H9 (cell line): ENCODE data around the gene MXRA7. TPM values are rescaled to one million over a fixed set of nuclear protein-coding genes. Genes with fewer than 3 reads are reported as not detected.

Experiments
- DNase-seq: peaks from one replicate; pipeline ENCODE4 v3.0.0-alpha.2; 2017
- H2AFZ ChIP-seq: one replicate; pipeline ENCODE4 v1.6.1; 2013; ENCODE audit warnings: mild to moderate bottlenecking, low read length, control low read depth, moderate library complexity
- H2AK5ac ChIP-seq: 2 replicates; pipeline ENCODE4 v1.6.1; 2013; ENCODE audit warnings: low read length, control low read depth, mixed read lengths; ENCODE audit not compliant: insufficient read length
- H2BK120ac ChIP-seq: one replicate; pipeline ENCODE4 v1.6.1; 2013; ENCODE audit warnings: low read depth, mild to moderate bottlenecking, low read length, control low read depth, inconsistent platforms; ENCODE audit not compliant: poor library complexity, severe bottlenecking
- H2BK12ac ChIP-seq: 2 replicates; pipeline ENCODE4 v1.6.1; 2013; ENCODE audit warnings: low read length, control low read depth, mixed read lengths, low read depth; ENCODE audit not compliant: insufficient read length
- H2BK15ac ChIP-seq: 2 replicates; pipeline ENCODE4 v1.6.1; 2013; ENCODE audit warnings: low read depth, low read length, control low read depth
- H2BK20ac ChIP-seq: one replicate; pipeline ENCODE4 v1.6.1; 2013; ENCODE audit warnings: low read depth, mild to moderate bottlenecking, low read length, control low read depth, inconsistent platforms; ENCODE audit not compliant: poor library complexity, severe bottlenecking
- H2BK5ac ChIP-seq: 2 replicates; pipeline ENCODE4 v1.6.1; 2013; ENCODE audit warnings: low read length, control low read depth, mixed read lengths; ENCODE audit not compliant: insufficient read length
- H3K14ac ChIP-seq: 2 replicates; pipeline ENCODE4 v1.6.1; 2013; ENCODE audit warnings: low read length, control low read depth; ENCODE audit not compliant: insufficient read depth
- H3K18ac ChIP-seq: 2 replicates; pipeline ENCODE4 v1.6.1; 2013; ENCODE audit warnings: low read depth, mild to moderate bottlenecking, mixed read lengths, low read length, control low read depth; ENCODE audit not compliant: insufficient read length
- H3K23ac ChIP-seq: 2 replicates; pipeline ENCODE4 v1.6.1; 2013; ENCODE audit warnings: low read length, control low read depth, mixed read lengths, low read depth; ENCODE audit not compliant: insufficient read length
- H3K23me2 ChIP-seq: 2 replicates; pipeline ENCODE4 v1.6.1; 2013; ENCODE audit warnings: low read depth, mild to moderate bottlenecking, mixed read lengths, low read length, control low read depth; ENCODE audit not compliant: insufficient read length, poor library complexity, severe bottlenecking
- H3K27ac ChIP-seq: 2 replicates; pipeline ENCODE4 v1.5.1; 2013; ENCODE audit warnings: low read length, control low read depth, mixed read lengths, low read depth; ENCODE audit not compliant: insufficient read length
- H3K27me3 ChIP-seq: 2 replicates; pipeline ENCODE4 v1.6.1; 2013; ENCODE audit warnings: low read length, control low read depth, inconsistent platforms; ENCODE audit not compliant: insufficient read depth
- H3K4ac ChIP-seq: 2 replicates; pipeline ENCODE4 v1.6.1; 2013; ENCODE audit warnings: low read depth, mild to moderate bottlenecking, control low read depth, inconsistent platforms, low read length, moderate library complexity
- H3K4me1 ChIP-seq: 2 replicates; pipeline ENCODE4 v1.6.1; 2013; ENCODE audit warnings: low read length, control low read depth, inconsistent platforms; ENCODE audit not compliant: insufficient read depth
- H3K4me2 ChIP-seq: 2 replicates; pipeline ENCODE4 v1.6.1; 2013; ENCODE audit warnings: low read length, control low read depth, mixed read lengths; ENCODE audit not compliant: insufficient read length, insufficient read depth
- H3K56ac ChIP-seq: 2 replicates; pipeline ENCODE4 v1.6.1; 2013; ENCODE audit warnings: low read depth, mild to moderate bottlenecking, mixed read lengths, low read length, control low read depth; ENCODE audit not compliant: insufficient read length
- H3K79me1 ChIP-seq: 2 replicates; pipeline ENCODE4 v1.6.1; 2013; ENCODE audit warnings: low read depth, mild to moderate bottlenecking, moderate library complexity, low read length, control low read depth, inconsistent platforms; ENCODE audit not compliant: insufficient read depth, poor library complexity, severe bottlenecking
- H3K79me2 ChIP-seq: 2 replicates; pipeline ENCODE4 v1.6.1; 2013; ENCODE audit warnings: low read length, control low read depth, inconsistent platforms; ENCODE audit not compliant: insufficient read depth
- H3K9ac ChIP-seq: 2 replicates; pipeline ENCODE4 v1.6.1; 2013; ENCODE audit warnings: low read length, control low read depth, mixed read lengths; ENCODE audit not compliant: insufficient read length; ENCODE audit errors: extremely low read depth
- H3K9me3 ChIP-seq: one replicate; pipeline ENCODE4 v1.6.1; 2013; ENCODE audit warnings: low read depth, low read length, inconsistent platforms; ENCODE audit not compliant: control insufficient read depth
- H3T11ph ChIP-seq: one replicate; pipeline ENCODE4 v1.6.1; 2013; ENCODE audit warnings: mild to moderate bottlenecking, low read length, control low read depth, inconsistent platforms
- H4K20me1 ChIP-seq: one replicate; pipeline ENCODE4 v1.6.1; 2013; ENCODE audit not compliant: control insufficient read depth, insufficient read length, insufficient read depth
- H4K5ac ChIP-seq: 2 replicates; pipeline ENCODE4 v1.6.1; 2013; ENCODE audit warnings: low read depth, mild to moderate bottlenecking, mixed read lengths, low read length, control low read depth; ENCODE audit not compliant: insufficient read length
- H4K8ac ChIP-seq: replicated peaks from 2 replicates; pipeline ENCODE4 v1.6.1; 2013; ENCODE audit warnings: low read length, control low read depth, mixed read lengths, low read depth; ENCODE audit not compliant: insufficient read length
- H4K91ac ChIP-seq: 2 replicates; pipeline ENCODE4 v1.6.1; 2013; ENCODE audit warnings: low read depth, mild to moderate bottlenecking, moderate library complexity, mixed read lengths, low read length, control low read depth; ENCODE audit not compliant: insufficient read length
- H3K27ac Mint-ChIP-seq, 3 experiments: 2 replicates in 2 of 3; 3 replicates in 1 of 3; pipeline ENCODE4 v1.8.0; 2020 to 2021; ENCODE audit warnings: mixed read lengths in 3 of 3, mild to moderate bottlenecking in 1 of 3, moderate library complexity in 1 of 3
- H3K27me3 Mint-ChIP-seq: 2 replicates; pipeline ENCODE4 v1.8.0; 2021; ENCODE audit warnings: low read depth, mild to moderate bottlenecking, moderate library complexity, mixed read lengths
- H3K36me3 Mint-ChIP-seq, 3 experiments: 2 replicates in 2 of 3; 3 replicates in 1 of 3; pipeline ENCODE4 v1.8.0; 2020 to 2021; ENCODE audit warnings: low read depth in 3 of 3, mixed read lengths in 3 of 3; ENCODE audit not compliant: insufficient read depth in 1 of 3
- H3K4me1 Mint-ChIP-seq, 2 experiments: 2 replicates each; pipeline ENCODE4 v1.8.0; 2020; ENCODE audit warnings: mixed read lengths in 2 of 2
- H3K4me3 Mint-ChIP-seq, 2 experiments: 2 replicates in 1 of 2; 3 replicates in 1 of 2; pipeline ENCODE4 v1.8.0; 2020 to 2021; ENCODE audit warnings: mild to moderate bottlenecking in 2 of 2, mixed read lengths in 2 of 2, moderate library complexity in 1 of 2
- H3K9me3 Mint-ChIP-seq, 2 experiments: 2 replicates in 1 of 2; 3 replicates in 1 of 2; pipeline ENCODE4 v1.8.0; 2020; ENCODE audit warnings: mild to moderate bottlenecking in 2 of 2, mixed read lengths in 2 of 2, moderate library complexity in 1 of 2
- total RNA-seq: library from RNA; stranded (reverse); gene quantifications from 2 replicates; pipeline ENCODE4 v1.2.1, GENCODE V29; 2021
- TF ChIP-seq, protein P1 (sequence below): fragments of 200-600 bp; sonication (generic); conservative IDR thresholded peaks from 3 replicates; pipeline ENCODE4 v1.8.0; 2021; ENCODE audit warnings: antibody characterized with exemption, mild to moderate bottlenecking

The MXRA7 gene
- total RNA-seq, 1 experiment from 2014 or later: 28.2 TPM

GRCh38 chr17:76742958-76743357, 32.2 kb upstream of the MXRA7 start:
- no peak overlapping the region for H2BK12ac ChIP-seq
- no peak for DNase-seq
- no peaks in the 10 kb centered on the region for H3K79me2 ChIP-seq
- no peak overlapping the region for H3K4me3 Mint-ChIP-seq
- H3K14ac ChIP-seq: no peak overlapping the region
- H4K20me1 ChIP-seq: no peaks in the 10 kb centered on the region
- no peak overlapping the region for H4K5ac ChIP-seq
- no peak overlapping the region for H3K23ac ChIP-seq
- TF ChIP-seq, protein P1, sequence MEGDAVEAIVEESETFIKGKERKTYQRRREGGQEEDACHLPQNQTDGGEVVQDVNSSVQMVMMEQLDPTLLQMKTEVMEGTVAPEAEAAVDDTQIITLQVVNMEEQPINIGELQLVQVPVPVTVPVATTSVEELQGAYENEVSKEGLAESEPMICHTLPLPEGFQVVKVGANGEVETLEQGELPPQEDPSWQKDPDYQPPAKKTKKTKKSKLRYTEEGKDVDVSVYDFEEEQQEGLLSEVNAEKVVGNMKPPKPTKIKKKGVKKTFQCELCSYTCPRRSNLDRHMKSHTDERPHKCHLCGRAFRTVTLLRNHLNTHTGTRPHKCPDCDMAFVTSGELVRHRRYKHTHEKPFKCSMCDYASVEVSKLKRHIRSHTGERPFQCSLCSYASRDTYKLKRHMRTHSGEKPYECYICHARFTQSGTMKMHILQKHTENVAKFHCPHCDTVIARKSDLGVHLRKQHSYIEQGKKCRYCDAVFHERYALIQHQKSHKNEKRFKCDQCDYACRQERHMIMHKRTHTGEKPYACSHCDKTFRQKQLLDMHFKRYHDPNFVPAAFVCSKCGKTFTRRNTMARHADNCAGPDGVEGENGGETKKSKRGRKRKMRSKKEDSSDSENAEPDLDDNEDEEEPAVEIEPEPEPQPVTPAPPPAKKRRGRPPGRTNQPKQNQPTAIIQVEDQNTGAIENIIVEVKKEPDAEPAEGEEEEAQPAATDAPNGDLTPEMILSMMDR: no peak
- no peaks in the 10 kb centered on the region; a peak in 1 of 5 replicates for H3K9me3 Mint-ChIP-seq
- H3K27me3 ChIP-seq: no peaks in the 10 kb centered on the region
- no peak overlapping the region for H3K4me2 ChIP-seq
- H4K91ac ChIP-seq: no peak overlapping the region
- no peaks in the 10 kb centered on the region for H3K9me3 ChIP-seq
- no peak overlapping the region for H2BK20ac ChIP-seq
- H3K27me3 Mint-ChIP-seq: no peaks in the 10 kb centered on the region
- no peak overlapping the region for H3K27ac ChIP-seq
- H3K23me2 ChIP-seq: no peaks in the 10 kb centered on the region
- no peak overlapping the region for H2AK5ac ChIP-seq
- H3K4ac ChIP-seq: no peak overlapping the region
- H4K8ac ChIP-seq: no peak overlapping the region
- no peak overlapping the region for H3K56ac ChIP-seq
- H3K4me1 Mint-ChIP-seq: peaks cover 12% of the 10 kb centered on the region in 2 experiments
- H3T11ph ChIP-seq: no peak overlapping the region
- H3K9ac ChIP-seq: no peak overlapping the region
- H2BK120ac ChIP-seq: no peak overlapping the region
- no peak overlapping the region for H2AFZ ChIP-seq
- no peak overlapping the region for H3K18ac ChIP-seq
- H2BK15ac ChIP-seq: no peak overlapping the region
- no peaks in the 10 kb centered on the region for H3K79me1 ChIP-seq
- no peaks in the 10 kb centered on the region for H3K4me1 ChIP-seq
- H3K27ac Mint-ChIP-seq: no peak overlapping the region
- peaks cover 23 to 50% (median 39%) of the 10 kb centered on the region in 3 experiments for H3K36me3 Mint-ChIP-seq
- H2BK5ac ChIP-seq: no peak overlapping the region
